GM18502 (cell line): Measurements from ENCODE around the gene ANXA8L1.
"Not testable (repeated sequence)": the region's sequence is repeated elsewhere in the genome, so short reads cannot be mapped to it uniquely, and the experiment has no call there.

ENCODE experiments used
- ATAC-seq: cut with Tn5 transposase; IDR thresholded peaks from one replicate; pipeline ENCODE4 v1.9.1; 2021; ENCODE audit warnings: mild to moderate bottlenecking; ENCODE audit not compliant: unreplicated experiment, poor library complexity

ANXA8L1 gene

GRCh38 chr10:46396441-46397279, 21.1 kb downstream of the ANXA8L1 start:
- not testable (repeated sequence) for ATAC-seq

- ATAC-seq, result not testable (repeated sequence)
Observed at GRCh38 chr10:46397767-46398166, 22.2 kb downstream of the ANXA8L1 start.

GRCh38 chr10:46398212-46398886, 22.8 kb downstream of the ANXA8L1 start:
- ATAC-seq, result not testable (repeated sequence)

DNA sequence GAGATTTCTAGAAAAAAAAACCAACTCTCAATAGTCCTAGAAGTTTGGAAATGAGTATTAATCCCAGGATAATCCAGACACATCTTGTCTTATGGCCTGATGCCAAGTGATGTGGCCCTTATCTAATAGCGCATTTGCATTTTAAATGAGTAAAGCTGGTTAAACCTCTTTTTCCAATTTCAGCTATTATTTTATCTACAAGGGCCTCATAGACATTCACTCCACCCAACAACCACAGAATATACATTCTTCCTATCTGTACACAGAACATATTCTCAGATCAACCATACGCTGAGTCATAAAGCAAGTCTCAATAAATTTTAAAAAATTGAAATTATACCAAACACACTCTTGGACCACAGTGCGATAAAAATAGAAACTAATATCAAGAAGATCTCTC, 34.0 kb downstream of the ANXA8L1 start:
- not testable (repeated sequence) for ATAC-seq

DNA sequence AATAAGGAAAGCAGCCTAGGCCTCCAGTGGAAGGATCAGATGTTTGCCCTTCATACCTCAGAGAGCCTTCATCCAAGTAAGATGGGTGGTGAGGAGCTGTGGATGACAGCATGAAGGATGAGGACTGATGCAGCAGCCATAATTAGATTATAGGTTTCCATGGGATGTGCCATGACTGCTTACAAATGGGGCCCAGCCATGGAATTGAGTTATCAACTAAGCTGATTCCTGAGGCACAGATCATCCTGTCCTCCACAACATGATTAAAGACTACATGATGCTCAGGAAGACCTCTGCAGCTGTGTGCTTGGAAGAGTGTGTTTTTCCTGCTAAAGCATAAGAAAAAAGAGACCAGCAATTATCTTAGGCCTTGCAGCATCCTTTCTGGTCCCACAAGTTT, 35.5 kb downstream of the ANXA8L1 start:
- ATAC-seq, result not testable (repeated sequence)

- ATAC-seq, result not testable (repeated sequence)
Observed at GRCh38 chr10:46412665-46413064, 37.1 kb downstream of the ANXA8L1 start.

- peak; percentile 82 for ATAC-seq
Observed at GRCh38 chr10:46415291-46415690, 39.7 kb downstream of the ANXA8L1 start.

DNA sequence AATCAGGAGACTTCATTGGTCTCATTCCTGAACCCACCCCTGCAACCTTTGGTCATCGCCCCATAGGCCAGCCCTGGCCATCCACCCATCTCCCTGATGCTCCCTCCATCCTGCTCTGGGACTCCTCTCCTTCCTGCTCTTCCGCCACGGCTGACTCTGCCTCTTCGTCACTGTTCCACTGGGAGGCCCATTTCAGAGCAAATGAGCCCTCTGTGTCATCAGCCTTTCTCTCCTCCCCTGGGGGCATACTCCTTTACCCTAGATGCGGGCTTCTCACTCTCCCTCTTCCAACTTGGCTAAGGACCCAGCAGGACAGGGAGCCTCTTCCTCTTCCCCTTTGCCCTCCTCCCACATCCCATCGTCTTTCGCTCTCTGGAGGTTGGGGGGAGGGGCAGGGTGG, 42.7 kb downstream of the ANXA8L1 start:
- ATAC-seq, result not testable (repeated sequence)

GRCh38 chr10:46419570-46420379, 44.2 kb downstream of the ANXA8L1 start:
- not testable (repeated sequence) for ATAC-seq

DNA sequence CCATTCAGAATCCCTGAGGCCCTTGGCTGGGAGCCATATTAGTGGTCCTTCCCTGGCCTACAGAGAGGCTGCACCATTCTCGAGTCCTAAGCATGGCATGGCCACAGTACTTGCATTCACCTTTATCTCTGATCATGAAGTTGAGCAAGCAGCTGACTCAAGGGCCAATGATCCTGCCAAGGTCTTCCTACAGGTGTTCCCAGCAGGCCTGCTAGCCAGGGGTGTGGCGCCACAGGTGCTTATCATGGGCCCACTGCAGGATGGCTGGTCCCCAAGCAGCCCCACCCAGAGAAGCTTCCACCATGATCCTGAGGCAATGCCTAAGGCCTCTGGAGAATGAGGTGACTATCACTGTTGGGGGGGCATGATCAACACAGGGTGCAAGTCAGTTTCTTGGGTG, 48.0 kb downstream of the ANXA8L1 start:
- ATAC-seq, result not testable (repeated sequence)

- ATAC-seq, result not testable (repeated sequence)
Observed at GRCh38 chr10:46440942-46441341, 65.4 kb downstream of the ANXA8L1 start.
